ENCODE measurements around the gene KLC3. TPM values are rescaled to one million over a fixed set of nuclear protein-coding genes. Genes with fewer than 3 reads are reported as not detected.

Gene KLC3
- total RNA-seq, 1 experiment from 2014 or later, result not detected

DNA sequence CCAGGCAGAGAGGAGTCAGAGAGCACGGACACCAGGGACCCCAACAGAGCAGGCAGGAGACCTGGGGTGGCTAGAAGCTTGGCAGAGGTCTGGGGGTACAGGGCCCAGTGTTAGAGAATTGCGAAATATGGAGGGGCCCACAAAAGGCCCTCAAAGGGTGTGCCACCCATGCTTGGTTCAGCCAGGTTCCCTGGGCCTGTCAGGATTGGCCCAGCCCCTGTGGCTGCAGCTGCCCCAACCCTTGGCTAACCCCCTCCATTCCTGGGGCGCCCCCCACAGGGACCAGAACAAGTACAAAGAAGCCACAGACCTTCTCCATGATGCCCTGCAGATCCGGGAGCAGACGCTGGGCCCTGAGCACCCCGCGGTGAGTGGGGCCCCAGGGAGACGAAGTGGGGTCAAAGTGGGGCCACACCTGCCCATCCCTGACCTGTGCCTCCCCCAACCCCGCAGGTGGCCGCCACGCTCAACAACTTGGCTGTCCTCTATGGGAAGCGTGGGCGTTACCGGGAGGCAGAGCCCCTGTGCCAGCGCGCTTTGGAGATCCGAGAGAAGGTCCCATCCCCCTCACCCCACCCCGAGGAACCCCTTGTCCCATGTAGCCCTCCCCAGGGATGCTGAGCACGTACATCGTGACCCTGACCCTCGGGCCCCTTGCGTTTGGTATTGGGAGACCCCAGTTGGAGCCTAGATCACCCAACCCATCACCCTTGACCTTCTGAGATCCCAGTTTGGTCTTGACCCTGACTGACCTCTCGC is 8.0 kb downstream of the KLC3 start:
- Histone ChIP-seq H3K9me3 (ENCODE audit: low read length) (no peaks in the 10 kb centered on the region), H2AFZ (ENCODE audit: low read length) (no peak overlapping the region), H3K27ac (ENCODE audit: low read length) (no peak overlapping the region), H3K9me2 (replicated peaks; ENCODE audit: insufficient read depth, low read length) (no peaks in the 10 kb centered on the region), H3K4me2 (ENCODE audit: low read depth, low read length, poor library complexity, severe bottlenecking) (no peak overlapping the region), H3K4me3 (ENCODE audit: low read length) (no peak overlapping the region), H3K27me3 (ENCODE audit: low read length) (no peaks in the 10 kb centered on the region), H3K9ac (ENCODE audit: low read length) (no peak overlapping the region), H3K4me1 (ENCODE audit: low read length) (no peaks in the 10 kb centered on the region), H3K36me3 (ENCODE audit: insufficient read depth, low read length) (no peaks in the 10 kb centered on the region), H3K79me2 (ENCODE audit: low read length) (no peaks in the 10 kb centered on the region), H4K20me1 (ENCODE audit: insufficient read depth, low read depth, low read length) (0 out of 2 replicates have a peak, but pooled peaks cover 2% of the 10 kb centered on the region)
- DNase-seq, result no peak

DNA sequence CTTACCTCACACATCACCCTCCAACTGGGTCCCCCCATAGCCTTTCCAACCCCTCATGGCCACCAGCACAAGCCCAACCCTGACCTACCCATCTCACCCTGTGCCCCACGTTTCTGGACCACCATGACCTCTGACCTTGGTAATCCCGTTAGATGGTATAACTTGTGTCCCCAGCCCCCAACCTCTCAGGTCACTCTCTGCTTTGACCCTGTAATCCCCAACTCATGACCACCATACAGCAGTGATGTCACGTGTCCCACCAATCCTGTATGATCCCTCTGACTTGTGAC is 8.5 kb downstream of the KLC3 start:
- H3K9me3 ChIP-seq (ENCODE audit: low read length), result no peaks in the 10 kb centered on the region
- no peak overlapping the region for H2AFZ ChIP-seq (ENCODE audit: low read length)
- H3K9ac ChIP-seq (ENCODE audit: low read length), result no peak overlapping the region
- 0 out of 2 replicates have a peak, but pooled peaks cover 2% of the 10 kb centered on the region for H4K20me1 ChIP-seq (ENCODE audit: insufficient read depth, low read depth, low read length)
- no peak overlapping the region for H3K4me3 ChIP-seq (ENCODE audit: low read length)
- no peaks in the 10 kb centered on the region for H3K9me2 ChIP-seq (replicated peaks; ENCODE audit: insufficient read depth, low read length)
- H3K4me1 ChIP-seq (ENCODE audit: low read length), result no peaks in the 10 kb centered on the region
- no peaks in the 10 kb centered on the region for H3K27me3 ChIP-seq (ENCODE audit: low read length)
- H3K4me2 ChIP-seq (ENCODE audit: low read depth, low read length, poor library complexity, severe bottlenecking), result no peak overlapping the region
- H3K36me3 ChIP-seq (ENCODE audit: insufficient read depth, low read length), result 0 out of 2 replicates have a peak, but pooled peaks cover 2% of the 10 kb centered on the region
- H3K27ac ChIP-seq (ENCODE audit: low read length), result no peak overlapping the region
- H3K79me2 ChIP-seq (ENCODE audit: low read length), result no peaks in the 10 kb centered on the region
- DNase-seq, result no peak

DNA sequence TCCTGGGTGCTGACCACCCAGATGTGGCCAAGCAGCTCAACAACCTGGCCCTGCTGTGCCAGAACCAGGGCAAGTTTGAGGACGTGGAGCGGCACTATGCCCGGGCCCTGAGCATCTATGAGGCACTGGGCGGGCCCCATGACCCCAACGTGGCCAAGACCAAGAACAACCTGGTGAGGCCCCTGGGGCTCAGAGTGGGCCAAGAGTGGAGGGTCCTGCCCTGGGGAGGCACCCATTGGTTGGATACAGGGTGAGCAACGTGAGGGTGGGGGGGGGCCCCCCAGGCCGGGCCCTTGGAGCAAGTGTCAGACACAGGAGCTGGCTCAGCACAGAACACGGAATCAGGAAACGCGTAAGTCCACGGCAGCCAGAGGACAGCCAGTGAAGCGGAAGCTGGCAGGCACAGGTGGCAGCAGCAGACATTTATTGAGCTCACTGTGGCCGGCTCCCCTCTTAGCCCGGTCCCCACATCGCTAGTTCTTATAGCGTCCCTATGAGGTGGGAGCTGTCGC is 8.9 kb downstream of the KLC3 start:
- DNase-seq, result no peak
- H3K4me2 ChIP-seq (ENCODE audit: low read depth, low read length, poor library complexity, severe bottlenecking), result no peak overlapping the region
- no peaks in the 10 kb centered on the region for H3K4me1 ChIP-seq (ENCODE audit: low read length)
- H2AFZ ChIP-seq (ENCODE audit: low read length), result no peak overlapping the region
- H3K4me3 ChIP-seq (ENCODE audit: low read length), result no peak overlapping the region
- H3K27me3 ChIP-seq (ENCODE audit: low read length), result no peaks in the 10 kb centered on the region
- no peak overlapping the region for H3K27ac ChIP-seq (ENCODE audit: low read length)
- H3K9ac ChIP-seq (ENCODE audit: low read length), result no peak overlapping the region
- H3K36me3 ChIP-seq (ENCODE audit: insufficient read depth, low read length), result 0 out of 2 replicates have a peak, but pooled peaks cover 2% of the 10 kb centered on the region
- no peaks in the 10 kb centered on the region for H3K9me2 ChIP-seq (replicated peaks; ENCODE audit: insufficient read depth, low read length)
- H3K9me3 ChIP-seq (ENCODE audit: low read length), result no peaks in the 10 kb centered on the region
- no peaks in the 10 kb centered on the region for H3K79me2 ChIP-seq (ENCODE audit: low read length)
- 0 out of 2 replicates have a peak, but pooled peaks cover 2% of the 10 kb centered on the region for H4K20me1 ChIP-seq (ENCODE audit: insufficient read depth, low read depth, low read length)

DNA sequence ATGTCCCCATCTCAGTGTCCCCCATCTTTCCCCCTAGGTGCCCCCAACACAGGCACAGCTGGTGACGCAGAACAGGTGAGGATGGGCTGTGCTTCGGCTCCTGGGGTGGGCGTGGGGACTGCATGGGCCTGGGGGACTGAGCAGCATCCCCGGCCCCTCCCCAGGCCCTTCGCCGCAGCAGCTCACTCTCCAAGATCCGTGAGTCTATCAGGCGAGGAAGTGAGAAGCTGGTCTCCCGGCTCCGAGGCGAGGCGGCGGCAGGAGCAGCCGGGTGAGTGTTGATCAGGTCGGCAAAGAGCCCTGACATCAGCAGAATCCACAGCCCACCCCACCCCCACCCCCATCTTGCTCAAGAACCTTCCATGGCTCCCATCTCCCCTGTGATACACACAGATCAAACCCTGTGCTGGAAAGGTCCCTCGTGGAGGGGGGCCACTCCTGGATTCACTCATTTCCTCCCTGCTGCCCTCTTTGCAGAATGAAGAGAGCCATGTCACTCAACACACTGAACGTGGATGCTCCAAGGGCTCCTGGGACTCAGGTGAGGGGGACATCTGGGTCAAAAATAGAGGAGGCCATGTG is 10.0 kb downstream of the KLC3 start:
- no peaks in the 10 kb centered on the region for H3K4me1 ChIP-seq (ENCODE audit: low read length)
- no peaks in the 10 kb centered on the region for H3K9me3 ChIP-seq (ENCODE audit: low read length)
- no peak overlapping the region for H2AFZ ChIP-seq (ENCODE audit: low read length)
- H3K9ac ChIP-seq (ENCODE audit: low read length), result no peak overlapping the region
- H3K36me3 ChIP-seq (ENCODE audit: insufficient read depth, low read length), result 0 out of 2 replicates have a peak, but pooled peaks cover 2% of the 10 kb centered on the region
- no peak for DNase-seq
- no peak overlapping the region for H3K4me3 ChIP-seq (ENCODE audit: low read length)
- H3K27ac ChIP-seq (ENCODE audit: low read length), result no peak overlapping the region
- H3K4me2 ChIP-seq (ENCODE audit: low read depth, low read length, poor library complexity, severe bottlenecking), result no peak overlapping the region
- no peaks in the 10 kb centered on the region for H3K79me2 ChIP-seq (ENCODE audit: low read length)
- 0 out of 2 replicates have a peak, but pooled peaks cover 2% of the 10 kb centered on the region for H4K20me1 ChIP-seq (ENCODE audit: insufficient read depth, low read depth, low read length)
- no peaks in the 10 kb centered on the region for H3K27me3 ChIP-seq (ENCODE audit: low read length)
- H3K9me2 ChIP-seq (replicated peaks; ENCODE audit: insufficient read depth, low read length), result no peaks in the 10 kb centered on the region

DNA sequence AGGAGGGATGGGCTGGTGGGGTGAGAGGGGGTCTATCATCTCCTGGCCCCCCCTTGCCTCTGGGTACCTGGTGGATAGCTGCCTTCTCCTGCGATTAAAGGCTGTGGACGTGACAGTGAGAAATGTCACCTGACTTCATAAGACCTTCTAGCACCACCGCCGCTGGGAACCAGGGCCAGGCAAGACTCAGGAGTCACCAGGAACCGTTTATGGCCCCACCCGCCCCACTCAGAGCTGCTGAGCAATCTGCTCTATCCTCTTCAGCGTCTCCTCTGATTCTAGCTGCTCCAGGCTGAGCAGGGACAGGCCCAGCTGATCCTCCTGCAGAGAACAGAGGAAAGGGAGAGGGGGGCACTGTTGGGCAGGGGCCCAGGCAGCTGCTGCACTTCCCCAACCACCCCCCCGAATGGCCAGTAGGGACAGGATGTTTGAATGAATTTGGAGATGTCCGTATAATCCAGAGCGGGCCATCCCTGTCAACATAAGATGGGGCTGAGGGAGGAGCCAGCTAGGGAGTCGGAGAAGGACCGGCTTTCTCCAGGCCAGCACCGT is 10.9 kb downstream of the KLC3 start:
- Histone ChIP-seq H3K9me2 (replicated peaks; ENCODE audit: insufficient read depth, low read length) (no peaks in the 10 kb centered on the region), H3K27me3 (ENCODE audit: low read length) (no peaks in the 10 kb centered on the region), H3K36me3 (ENCODE audit: insufficient read depth, low read length) (peaks cover 5% of the 10 kb centered on the region; the same call in 1 of the 2 replicates), H3K4me1 (ENCODE audit: low read length) (no peaks in the 10 kb centered on the region), H3K4me2 (ENCODE audit: low read depth, low read length, poor library complexity, severe bottlenecking) (no peak overlapping the region), H2AFZ (ENCODE audit: low read length) (no peak overlapping the region), H4K20me1 (ENCODE audit: insufficient read depth, low read depth, low read length) (0 out of 2 replicates have a peak, but pooled peaks cover 2% of the 10 kb centered on the region), H3K9ac (ENCODE audit: low read length) (no peak overlapping the region), H3K4me3 (ENCODE audit: low read length) (no peak overlapping the region), H3K9me3 (ENCODE audit: low read length) (no peaks in the 10 kb centered on the region), H3K79me2 (ENCODE audit: low read length) (no peaks in the 10 kb centered on the region), H3K27ac (ENCODE audit: low read length) (no peak overlapping the region)
- no peak for DNase-seq

DNA sequence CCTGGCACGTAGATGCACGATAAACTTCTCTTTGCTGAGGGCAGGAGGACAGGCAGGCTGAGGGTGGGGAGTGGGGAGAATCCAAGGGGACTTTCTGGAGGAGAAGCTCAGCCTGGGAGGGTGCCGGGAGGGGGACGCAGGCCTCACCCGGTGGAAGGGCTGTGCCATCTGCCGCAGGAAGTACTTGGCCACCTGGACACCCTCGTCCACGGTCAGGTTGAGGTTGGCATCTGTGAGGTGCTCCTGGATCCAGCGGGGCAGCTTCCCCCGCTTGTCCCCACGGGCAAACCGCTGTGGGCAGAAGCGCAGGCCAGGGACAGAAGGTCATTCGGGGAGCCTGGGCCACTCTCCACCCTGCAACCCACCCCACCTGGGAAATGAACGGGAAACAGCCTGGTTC is 11.5 kb downstream of the KLC3 start:
- Histone ChIP-seq H3K4me2 (ENCODE audit: low read depth, low read length, poor library complexity, severe bottlenecking) (no peak overlapping the region), H3K4me1 (ENCODE audit: low read length) (no peaks in the 10 kb centered on the region), H3K9me2 (replicated peaks; ENCODE audit: insufficient read depth, low read length) (no peaks in the 10 kb centered on the region), H3K27ac (ENCODE audit: low read length) (no peak overlapping the region), H4K20me1 (ENCODE audit: insufficient read depth, low read depth, low read length) (0 out of 2 replicates have a peak, but pooled peaks cover 2% of the 10 kb centered on the region), H3K9me3 (ENCODE audit: low read length) (no peaks in the 10 kb centered on the region), H3K36me3 (ENCODE audit: insufficient read depth, low read length) (peaks cover 5% of the 10 kb centered on the region; the same call in 1 of the 2 replicates), H3K9ac (ENCODE audit: low read length) (no peak overlapping the region), H3K4me3 (ENCODE audit: low read length) (no peak overlapping the region), H3K27me3 (ENCODE audit: low read length) (no peaks in the 10 kb centered on the region), H3K79me2 (ENCODE audit: low read length) (no peaks in the 10 kb centered on the region), H2AFZ (ENCODE audit: low read length) (no peak overlapping the region)
- no peak for DNase-seq

DNA sequence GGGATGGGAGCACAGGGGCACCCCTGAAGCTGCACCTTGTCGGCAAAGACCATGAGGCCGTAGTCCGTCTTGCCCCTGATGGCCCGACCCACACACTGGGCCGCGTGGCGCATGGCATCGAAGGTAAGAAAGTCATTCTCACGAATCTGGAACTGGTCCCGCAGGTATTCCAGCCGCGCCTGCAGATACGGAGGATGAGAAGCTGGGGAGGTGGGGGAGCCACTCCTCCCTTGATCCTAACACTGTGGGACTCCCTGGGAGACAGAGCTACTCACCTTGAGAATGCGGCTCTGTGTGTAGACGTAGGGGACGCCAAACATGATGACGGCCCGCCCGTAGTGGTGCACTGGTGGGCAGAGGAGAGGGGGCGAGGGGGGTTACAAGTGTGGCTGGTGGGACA is 11.9 kb downstream of the KLC3 start:
- no peak overlapping the region for H2AFZ ChIP-seq (ENCODE audit: low read length)
- H3K4me1 ChIP-seq (ENCODE audit: low read length), result no peaks in the 10 kb centered on the region
- H3K4me3 ChIP-seq (ENCODE audit: low read length), result no peak overlapping the region
- H3K27me3 ChIP-seq (ENCODE audit: low read length), result no peaks in the 10 kb centered on the region
- H3K27ac ChIP-seq (ENCODE audit: low read length), result no peak overlapping the region
- no peak for DNase-seq
- H4K20me1 ChIP-seq (ENCODE audit: insufficient read depth, low read depth, low read length), result 0 out of 2 replicates have a peak, but pooled peaks cover 2% of the 10 kb centered on the region
- H3K9me3 ChIP-seq (ENCODE audit: low read length), result no peaks in the 10 kb centered on the region
- H3K9me2 ChIP-seq (replicated peaks; ENCODE audit: insufficient read depth, low read length), result no peaks in the 10 kb centered on the region
- no peak overlapping the region for H3K9ac ChIP-seq (ENCODE audit: low read length)
- peaks cover 5% of the 10 kb centered on the region; the same call in 1 of the 2 replicates for H3K36me3 ChIP-seq (ENCODE audit: insufficient read depth, low read length)
- H3K79me2 ChIP-seq (ENCODE audit: low read length), result no peaks in the 10 kb centered on the region
- no peak overlapping the region for H3K4me2 ChIP-seq (ENCODE audit: low read depth, low read length, poor library complexity, severe bottlenecking)
